ENCODE results near the gene PGS1.

DNA sequence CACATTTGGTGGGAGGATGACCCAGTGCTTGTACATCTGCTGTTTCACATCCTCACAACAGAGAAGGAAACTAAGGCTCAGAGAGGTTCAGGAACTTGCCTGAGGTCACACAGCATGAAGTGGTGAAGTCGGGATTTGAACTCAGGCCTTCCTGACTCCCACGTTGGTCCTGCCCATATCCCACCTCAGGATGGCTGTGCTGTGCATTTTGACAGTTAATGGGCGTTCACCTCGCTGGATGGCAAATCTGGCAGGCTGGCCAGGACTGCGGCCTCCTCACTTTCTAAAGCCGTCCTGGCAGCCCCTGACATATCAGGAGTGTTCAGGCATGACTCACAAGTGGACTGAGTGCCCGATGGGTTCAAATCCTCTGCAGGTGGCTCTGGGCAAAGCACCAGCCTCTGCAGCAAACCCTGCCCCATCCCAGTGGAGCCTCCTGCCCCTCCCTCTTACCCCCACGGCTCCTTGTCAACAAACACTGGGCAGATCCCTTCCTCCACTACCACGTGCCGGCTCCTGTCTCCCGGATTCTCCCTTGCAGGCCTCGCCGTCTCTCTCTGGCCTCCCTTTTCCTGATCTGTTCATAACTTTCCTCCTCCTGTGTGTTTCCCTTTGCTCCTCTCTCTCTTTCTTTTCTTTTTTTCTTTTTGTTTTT lies 47.8 kb upstream of the PGS1 start:
- TF ChIP-seq, protein P1, sequence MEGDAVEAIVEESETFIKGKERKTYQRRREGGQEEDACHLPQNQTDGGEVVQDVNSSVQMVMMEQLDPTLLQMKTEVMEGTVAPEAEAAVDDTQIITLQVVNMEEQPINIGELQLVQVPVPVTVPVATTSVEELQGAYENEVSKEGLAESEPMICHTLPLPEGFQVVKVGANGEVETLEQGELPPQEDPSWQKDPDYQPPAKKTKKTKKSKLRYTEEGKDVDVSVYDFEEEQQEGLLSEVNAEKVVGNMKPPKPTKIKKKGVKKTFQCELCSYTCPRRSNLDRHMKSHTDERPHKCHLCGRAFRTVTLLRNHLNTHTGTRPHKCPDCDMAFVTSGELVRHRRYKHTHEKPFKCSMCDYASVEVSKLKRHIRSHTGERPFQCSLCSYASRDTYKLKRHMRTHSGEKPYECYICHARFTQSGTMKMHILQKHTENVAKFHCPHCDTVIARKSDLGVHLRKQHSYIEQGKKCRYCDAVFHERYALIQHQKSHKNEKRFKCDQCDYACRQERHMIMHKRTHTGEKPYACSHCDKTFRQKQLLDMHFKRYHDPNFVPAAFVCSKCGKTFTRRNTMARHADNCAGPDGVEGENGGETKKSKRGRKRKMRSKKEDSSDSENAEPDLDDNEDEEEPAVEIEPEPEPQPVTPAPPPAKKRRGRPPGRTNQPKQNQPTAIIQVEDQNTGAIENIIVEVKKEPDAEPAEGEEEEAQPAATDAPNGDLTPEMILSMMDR (conservative IDR thresholded peaks at IDR 0.05; ENCODE audit: low read depth, low read length): no peak
- TF ChIP-seq EZH2 (IDR thresholded peaks at IDR 0.05; ENCODE audit: borderline replicate concordance, low read depth, low read length, poor library complexity, severe bottlenecking): no peak
